ENCODE measurements around the gene MROH7.

GRCh38 chr1:54710434-54710833, 68.8 kb downstream of the MROH7 start:
- TF ChIP-seq TCF7L2 (IDR thresholded peaks at IDR 0.05; ENCODE audit: borderline replicate concordance, low read depth, low read length): no peak
- TF ChIP-seq ZNF121 (tag by site-specific recombination; IDR thresholded peaks at IDR 0.05): no peak
- TF ChIP-seq, protein P1, sequence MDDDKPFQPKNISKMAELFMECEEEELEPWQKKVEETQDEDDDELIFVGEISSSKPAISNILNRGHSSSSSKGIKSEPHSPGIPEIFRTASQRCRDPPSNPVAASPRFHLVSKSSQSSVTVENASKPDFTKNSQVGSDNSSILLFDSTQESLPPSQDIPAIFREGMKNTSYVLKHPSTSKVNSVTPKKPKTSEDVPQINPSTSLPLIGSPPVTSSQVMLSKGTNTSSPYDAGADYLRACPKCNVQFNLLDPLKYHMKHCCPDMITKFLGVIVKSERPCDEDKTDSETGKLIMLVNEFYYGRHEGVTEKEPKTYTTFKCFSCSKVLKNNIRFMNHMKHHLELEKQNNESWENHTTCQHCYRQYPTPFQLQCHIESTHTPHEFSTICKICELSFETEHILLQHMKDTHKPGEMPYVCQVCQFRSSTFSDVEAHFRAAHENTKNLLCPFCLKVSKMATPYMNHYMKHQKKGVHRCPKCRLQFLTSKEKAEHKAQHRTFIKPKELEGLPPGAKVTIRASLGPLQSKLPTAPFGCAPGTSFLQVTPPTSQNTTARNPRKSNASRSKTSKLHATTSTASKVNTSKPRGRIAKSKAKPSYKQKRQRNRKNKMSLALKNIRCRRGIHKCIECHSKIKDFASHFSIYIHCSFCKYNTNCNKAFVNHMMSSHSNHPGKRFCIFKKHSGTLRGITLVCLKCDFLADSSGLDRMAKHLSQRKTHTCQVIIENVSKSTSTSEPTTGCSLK (tag by site-specific recombination; IDR thresholded peaks at IDR 0.05): no peak
- TF ChIP-seq CTCF (tag by site-specific recombination; IDR thresholded peaks at IDR 0.05): no peak
- no peak for TF ChIP-seq SALL2 (tag by site-specific recombination; IDR thresholded peaks at IDR 0.05; ENCODE audit: borderline replicate concordance)
- TF ChIP-seq ZNF488 (tag by site-specific recombination; IDR thresholded peaks at IDR 0.05): no peak
- TF ChIP-seq REST (tag by site-specific recombination; IDR thresholded peaks at IDR 0.05): no peak
- TF ChIP-seq ZNF585B (tag by site-specific recombination; IDR thresholded peaks at IDR 0.05): no peak
- TF ChIP-seq, protein P2, sequence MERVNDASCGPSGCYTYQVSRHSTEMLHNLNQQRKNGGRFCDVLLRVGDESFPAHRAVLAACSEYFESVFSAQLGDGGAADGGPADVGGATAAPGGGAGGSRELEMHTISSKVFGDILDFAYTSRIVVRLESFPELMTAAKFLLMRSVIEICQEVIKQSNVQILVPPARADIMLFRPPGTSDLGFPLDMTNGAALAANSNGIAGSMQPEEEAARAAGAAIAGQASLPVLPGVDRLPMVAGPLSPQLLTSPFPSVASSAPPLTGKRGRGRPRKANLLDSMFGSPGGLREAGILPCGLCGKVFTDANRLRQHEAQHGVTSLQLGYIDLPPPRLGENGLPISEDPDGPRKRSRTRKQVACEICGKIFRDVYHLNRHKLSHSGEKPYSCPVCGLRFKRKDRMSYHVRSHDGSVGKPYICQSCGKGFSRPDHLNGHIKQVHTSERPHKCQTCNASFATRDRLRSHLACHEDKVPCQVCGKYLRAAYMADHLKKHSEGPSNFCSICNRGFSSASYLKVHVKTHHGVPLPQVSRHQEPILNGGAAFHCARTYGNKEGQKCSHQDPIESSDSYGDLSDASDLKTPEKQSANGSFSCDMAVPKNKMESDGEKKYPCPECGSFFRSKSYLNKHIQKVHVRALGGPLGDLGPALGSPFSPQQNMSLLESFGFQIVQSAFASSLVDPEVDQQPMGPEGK (tag by site-specific recombination; IDR thresholded peaks at IDR 0.05): no peak
- TF ChIP-seq ZBTB11 (tag by site-specific recombination; conservative IDR thresholded peaks at IDR 0.05; ENCODE audit: low read depth): no peak
- no peak for TF ChIP-seq ZNF239 (tag by site-specific recombination; IDR thresholded peaks at IDR 0.05)
